ENCODE measurements around the gene MAGI2.
"Not testable (repeated sequence)": the region's sequence is repeated elsewhere in the genome, so short reads cannot be mapped to it uniquely, and the experiment has no call there.

MAGI2 gene

GRCh38 chr7:79037001-79037400, 416.5 kb downstream of the MAGI2 start:
- Mint-ChIP-seq H3K4me1 (ENCODE audit: low read depth in 2 of 2) (no peaks in the 10 kb centered on the region), H3K4me3 (no peak overlapping the region), H3K27ac (no peak overlapping the region), H3K9me3 (no peaks in the 10 kb centered on the region), H3K36me3 (ENCODE audit: insufficient read depth) (no peaks in the 10 kb centered on the region), H3K27me3 (no peaks in the 10 kb centered on the region)
- no peak for ATAC-seq (replicated peaks)
- DNase-seq: no peak

- no peak overlapping the region for H3K4me3 Mint-ChIP-seq
- no peaks in the 10 kb centered on the region for H3K27me3 Mint-ChIP-seq
- H3K9me3 Mint-ChIP-seq: no peaks in the 10 kb centered on the region
- DNase-seq (no peak), ATAC-seq (replicated peaks) (no peak)
- no peak overlapping the region for H3K27ac Mint-ChIP-seq
- no peaks in the 10 kb centered on the region for H3K36me3 Mint-ChIP-seq (ENCODE audit: insufficient read depth)
- H3K4me1 Mint-ChIP-seq (ENCODE audit: low read depth in 2 of 2): no peaks in the 10 kb centered on the region
Observed at GRCh38 chr7:79036356-79036755, 417.1 kb downstream of the MAGI2 start.

- Mint-ChIP-seq H3K36me3 (ENCODE audit: insufficient read depth) (no peaks in the 10 kb centered on the region), H3K9me3 (no peaks in the 10 kb centered on the region), H3K27me3 (no peaks in the 10 kb centered on the region), H3K4me1 (ENCODE audit: low read depth in 2 of 2) (no peaks in the 10 kb centered on the region), H3K4me3 (no peak overlapping the region), H3K27ac (no peak overlapping the region)
- no peak for ATAC-seq (replicated peaks)
- no peak for DNase-seq
Observed at GRCh38 chr7:79035858-79036257, 417.6 kb downstream of the MAGI2 start.

- Mint-ChIP-seq H3K4me3 (no peak overlapping the region), H3K4me1 (ENCODE audit: low read depth in 2 of 2) (no peaks in the 10 kb centered on the region), H3K27ac (no peak overlapping the region), H3K27me3 (no peaks in the 10 kb centered on the region), H3K9me3 (no peaks in the 10 kb centered on the region), H3K36me3 (ENCODE audit: insufficient read depth) (no peaks in the 10 kb centered on the region)
- DNase-seq (no peak), ATAC-seq (replicated peaks) (no peak)
Observed at GRCh38 chr7:79034730-79035129, 418.7 kb downstream of the MAGI2 start.

- ATAC-seq (replicated peaks); H3K4me1 Mint-ChIP-seq (ENCODE audit: low read depth in 2 of 2); H3K36me3 Mint-ChIP-seq (ENCODE audit: insufficient read depth); DNase-seq; H3K27ac Mint-ChIP-seq; H3K4me3 Mint-ChIP-seq; H3K27me3 Mint-ChIP-seq: not testable (repeated sequence)
- peaks cover 11 to 27% of the 10 kb centered on the region in 2 donors for H3K9me3 Mint-ChIP-seq
Observed at GRCh38 chr7:79019711-79020110, 433.8 kb downstream of the MAGI2 start.

- Mint-ChIP-seq H3K9me3 (peaks cover 6% of the 10 kb centered on the region in 2 donors), H3K27me3 (no peaks in the 10 kb centered on the region), H3K27ac (no peak overlapping the region), H3K4me1 (ENCODE audit: low read depth in 2 of 2) (no peaks in the 10 kb centered on the region), H3K4me3 (no peak overlapping the region), H3K36me3 (ENCODE audit: insufficient read depth) (no peaks in the 10 kb centered on the region)
- DNase-seq (no peak), ATAC-seq (replicated peaks) (no peak)
Observed at GRCh38 chr7:79011921-79012320, 441.5 kb downstream of the MAGI2 start.

- peaks cover 0 to 5% of the 10 kb centered on the region in 2 donors for H3K9me3 Mint-ChIP-seq
- H3K36me3 Mint-ChIP-seq (ENCODE audit: insufficient read depth): no peaks in the 10 kb centered on the region
- H3K4me1 Mint-ChIP-seq (ENCODE audit: low read depth in 2 of 2): no peaks in the 10 kb centered on the region
- H3K27ac Mint-ChIP-seq: no peak overlapping the region
- H3K4me3 Mint-ChIP-seq: no peak overlapping the region
- no peak for DNase-seq
- H3K27me3 Mint-ChIP-seq: no peaks in the 10 kb centered on the region
- ATAC-seq (replicated peaks): no peak
Observed at GRCh38 chr7:79009647-79010046, 443.8 kb downstream of the MAGI2 start.

- no peaks in the 10 kb centered on the region for H3K27me3 Mint-ChIP-seq
- DNase-seq (no peak), ATAC-seq (replicated peaks) (no peak)
- H3K4me1 Mint-ChIP-seq (ENCODE audit: low read depth in 2 of 2): no peaks in the 10 kb centered on the region
- H3K4me3 Mint-ChIP-seq: no peak overlapping the region
- H3K9me3 Mint-ChIP-seq: peaks cover 0 to 5% of the 10 kb centered on the region in 2 donors
- no peak overlapping the region for H3K27ac Mint-ChIP-seq
- H3K36me3 Mint-ChIP-seq (ENCODE audit: insufficient read depth): no peaks in the 10 kb centered on the region
Observed at GRCh38 chr7:79008786-79009185, 444.7 kb downstream of the MAGI2 start.

- Mint-ChIP-seq H3K36me3 (ENCODE audit: insufficient read depth) (no peaks in the 10 kb centered on the region), H3K27me3 (no peaks in the 10 kb centered on the region), H3K4me1 (ENCODE audit: low read depth in 2 of 2) (no peaks in the 10 kb centered on the region), H3K27ac (no peak overlapping the region), H3K4me3 (no peak overlapping the region), H3K9me3 (peaks cover under 1 to 8% of the 10 kb centered on the region in 2 donors)
- no peak for DNase-seq
- no peak for ATAC-seq (replicated peaks)
Observed at GRCh38 chr7:78996013-78996412, 457.5 kb downstream of the MAGI2 start.

- Mint-ChIP-seq H3K4me3 (no peak overlapping the region), H3K9me3 (peaks cover 1 to 8% of the 10 kb centered on the region in 2 donors), H3K36me3 (ENCODE audit: insufficient read depth) (no peaks in the 10 kb centered on the region), H3K4me1 (ENCODE audit: low read depth in 2 of 2) (no peaks in the 10 kb centered on the region), H3K27ac (no peak overlapping the region), H3K27me3 (no peaks in the 10 kb centered on the region)
- DNase-seq (no peak), ATAC-seq (replicated peaks) (no peak)
Observed at GRCh38 chr7:78993341-78993740, 460.1 kb downstream of the MAGI2 start.

GRCh38 chr7:78985509-78985908, 468.0 kb downstream of the MAGI2 start:
- ATAC-seq (replicated peaks): no peak
- Mint-ChIP-seq H3K36me3 (ENCODE audit: insufficient read depth) (no peaks in the 10 kb centered on the region), H3K27me3 (no peaks in the 10 kb centered on the region), H3K4me1 (ENCODE audit: low read depth in 2 of 2) (no peaks in the 10 kb centered on the region), H3K27ac (no peak overlapping the region), H3K4me3 (no peak overlapping the region), H3K9me3 (peaks cover 13 to 15% of the 10 kb centered on the region in 2 donors)
- no peak for DNase-seq

- Mint-ChIP-seq H3K9me3 (peaks cover 15 to 21% of the 10 kb centered on the region in 2 donors), H3K4me1 (ENCODE audit: low read depth in 2 of 2) (no peaks in the 10 kb centered on the region), H3K27ac (no peak overlapping the region), H3K27me3 (no peaks in the 10 kb centered on the region), H3K4me3 (no peak overlapping the region), H3K36me3 (ENCODE audit: insufficient read depth) (no peaks in the 10 kb centered on the region)
- ATAC-seq (replicated peaks): no peak
- DNase-seq: no peak
Observed at GRCh38 chr7:78983483-78983882, 470.0 kb downstream of the MAGI2 start.

GRCh38 chr7:78970440-78970916, 483.0 kb downstream of the MAGI2 start:
- no peaks in the 10 kb centered on the region for H3K4me1 Mint-ChIP-seq (ENCODE audit: low read depth in 2 of 2)
- H3K36me3 Mint-ChIP-seq (ENCODE audit: insufficient read depth): no peaks in the 10 kb centered on the region
- no peak for DNase-seq
- H3K9me3 Mint-ChIP-seq: peaks cover 8 to 11% of the 10 kb centered on the region in 2 donors
- H3K27ac Mint-ChIP-seq: no peak overlapping the region
- no peaks in the 10 kb centered on the region for H3K27me3 Mint-ChIP-seq
- H3K4me3 Mint-ChIP-seq: no peak overlapping the region
- no peak for ATAC-seq (replicated peaks)

- Mint-ChIP-seq H3K4me1 (ENCODE audit: low read depth in 2 of 2) (no peaks in the 10 kb centered on the region), H3K27me3 (no peaks in the 10 kb centered on the region), H3K36me3 (ENCODE audit: insufficient read depth) (no peaks in the 10 kb centered on the region), H3K27ac (no peak overlapping the region), H3K9me3 (peaks cover 8% of the 10 kb centered on the region in 2 donors), H3K4me3 (no peak overlapping the region)
- DNase-seq (no peak), ATAC-seq (replicated peaks) (no peak)
Observed at GRCh38 chr7:78968951-78969350, 484.5 kb downstream of the MAGI2 start.

- H3K36me3 Mint-ChIP-seq (ENCODE audit: insufficient read depth); H3K27me3 Mint-ChIP-seq; H3K27ac Mint-ChIP-seq; DNase-seq; H3K4me1 Mint-ChIP-seq (ENCODE audit: low read depth in 2 of 2); ATAC-seq (replicated peaks); H3K9me3 Mint-ChIP-seq; H3K4me3 Mint-ChIP-seq: not testable (repeated sequence)
Observed at GRCh38 chr7:78967561-78967960, 485.9 kb downstream of the MAGI2 start.

Data from effector memory CD8-positive, alpha-beta T cell (primary cell).